HG02870 (cell line): Measurements from ENCODE around the gene COL9A3.

ENCODE experiments used
- ATAC-seq: cut with Tn5 transposase; IDR thresholded peaks from one replicate; pipeline ENCODE4 v1.9.1; 2021; ENCODE audit warnings: mild to moderate bottlenecking, moderate library complexity; ENCODE audit not compliant: unreplicated experiment

Gene COL9A3

DNA sequence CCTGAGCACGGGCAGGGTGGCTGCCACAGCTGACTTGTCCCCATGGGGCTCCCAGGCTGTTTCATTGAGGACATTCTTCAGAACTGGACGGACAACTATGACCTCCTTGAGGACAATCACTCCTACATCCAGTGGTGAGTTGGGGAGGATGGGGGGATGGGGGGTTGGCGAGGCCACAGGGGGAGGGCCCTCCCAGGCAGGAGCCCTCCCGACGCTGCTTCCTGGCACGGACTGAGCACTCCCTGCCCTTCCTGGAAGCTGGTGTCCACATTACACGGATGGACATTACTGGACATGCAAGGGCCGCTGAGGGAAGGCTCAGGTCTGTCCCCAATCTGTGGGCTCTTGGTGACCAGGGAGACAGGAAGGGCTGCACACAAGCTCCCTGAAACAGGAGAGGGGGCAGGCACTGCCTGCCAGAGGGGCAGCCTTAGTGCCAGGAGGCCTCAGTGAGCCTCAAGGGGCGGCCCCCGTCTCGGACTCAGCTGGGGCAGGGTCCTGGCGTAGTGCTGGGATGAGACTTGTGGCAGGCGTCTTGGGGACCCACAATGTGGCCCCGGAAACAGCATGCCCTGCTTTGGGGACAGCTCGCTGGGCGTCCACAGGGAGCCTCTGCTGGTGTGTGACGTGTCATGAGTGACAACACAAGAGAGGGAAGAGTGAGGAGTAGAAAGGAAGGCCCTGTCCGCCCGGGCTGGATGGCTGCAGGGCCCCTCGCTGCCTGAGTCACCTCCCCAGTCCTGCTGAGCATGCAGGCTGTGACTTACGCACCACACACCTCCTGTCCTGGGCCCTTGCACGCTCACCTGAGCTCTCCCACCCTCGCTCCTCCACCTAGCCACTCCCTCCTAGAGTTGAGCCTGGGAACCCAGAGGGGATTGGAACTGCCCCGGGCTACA lies 7.1 kb upstream of the COL9A3 start:
- no peak for ATAC-seq

DNA sequence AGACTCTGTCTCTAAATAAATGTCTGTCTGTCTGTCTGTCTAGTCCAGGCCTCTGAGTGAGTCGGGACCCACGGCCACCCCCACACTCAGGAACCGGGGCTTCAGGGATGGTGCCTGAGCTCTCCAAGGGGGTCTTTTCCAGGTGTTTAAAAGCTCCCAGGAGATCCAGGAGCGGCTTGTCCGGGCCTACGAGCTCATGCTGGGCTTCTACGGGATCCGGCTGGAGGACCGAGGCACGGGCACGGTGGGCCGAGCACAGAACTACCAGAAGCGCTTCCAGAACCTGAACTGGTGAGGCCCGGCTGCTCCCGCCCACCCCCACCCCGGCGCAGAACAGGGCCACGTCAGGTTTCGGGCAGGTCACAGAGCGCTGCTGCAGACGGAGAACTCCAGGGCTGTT lies 5.5 kb upstream of the COL9A3 start:
- ATAC-seq, result no peak

DNA sequence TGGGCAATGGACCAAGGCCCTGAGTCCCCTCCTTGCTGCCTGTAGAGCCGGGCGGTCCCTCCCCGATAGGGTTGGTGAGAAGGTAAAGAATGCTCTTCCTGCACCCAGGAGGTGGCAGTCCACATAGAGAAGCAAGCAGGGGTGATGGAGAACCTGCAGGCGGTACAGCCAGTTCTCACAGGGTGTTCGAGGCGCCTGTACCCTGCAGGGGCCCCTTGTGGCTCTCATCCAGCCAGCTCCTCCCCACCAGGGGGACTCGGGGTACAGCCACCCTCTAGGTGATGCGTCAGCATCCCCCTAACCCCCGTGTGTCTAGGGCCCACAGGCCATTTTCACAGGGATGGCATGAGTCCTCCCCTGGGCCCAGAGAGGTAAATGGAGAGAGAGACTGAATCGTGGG lies 5.1 kb upstream of the COL9A3 start:
- no peak for ATAC-seq

DNA sequence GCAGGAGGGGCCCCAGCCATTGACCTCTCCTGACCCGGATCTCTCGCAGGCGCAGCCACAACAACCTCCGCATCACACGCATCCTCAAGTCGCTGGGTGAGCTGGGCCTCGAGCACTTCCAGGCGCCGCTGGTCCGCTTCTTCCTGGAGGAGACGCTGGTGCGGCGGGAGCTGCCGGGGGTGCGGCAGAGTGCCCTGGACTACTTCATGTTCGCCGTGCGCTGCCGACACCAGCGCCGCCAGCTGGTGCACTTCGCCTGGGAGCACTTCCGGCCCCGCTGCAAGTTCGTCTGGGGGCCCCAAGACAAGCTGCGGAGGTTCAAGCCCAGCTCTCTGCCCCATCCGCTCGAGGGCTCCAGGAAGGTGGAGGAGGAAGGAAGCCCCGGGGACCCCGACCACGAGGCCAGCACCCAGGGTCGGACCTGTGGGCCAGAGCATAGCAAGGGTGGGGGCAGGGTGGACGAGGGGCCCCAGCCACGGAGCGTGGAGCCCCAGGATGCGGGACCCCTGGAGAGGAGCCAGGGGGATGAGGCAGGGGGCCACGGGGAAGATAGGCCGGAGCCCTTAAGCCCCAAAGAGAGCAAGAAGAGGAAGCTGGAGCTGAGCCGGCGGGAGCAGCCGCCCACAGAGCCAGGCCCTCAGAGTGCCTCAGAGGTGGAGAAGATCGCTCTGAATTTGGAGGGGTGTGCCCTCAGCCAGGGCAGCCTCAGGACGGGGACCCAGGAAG lies 4.5 kb upstream of the COL9A3 start:
- ATAC-seq, result no peak

DNA sequence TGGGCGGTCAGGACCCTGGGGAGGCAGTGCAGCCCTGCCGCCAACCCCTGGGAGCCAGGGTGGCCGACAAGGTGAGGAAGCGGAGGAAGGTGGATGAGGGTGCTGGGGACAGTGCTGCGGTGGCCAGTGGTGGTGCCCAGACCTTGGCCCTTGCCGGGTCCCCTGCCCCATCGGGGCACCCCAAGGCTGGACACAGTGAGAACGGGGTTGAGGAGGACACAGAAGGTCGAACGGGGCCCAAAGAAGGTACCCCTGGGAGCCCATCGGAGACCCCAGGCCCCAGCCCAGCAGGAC lies 4.0 kb upstream of the COL9A3 start:
- ATAC-seq, result no peak

DNA sequence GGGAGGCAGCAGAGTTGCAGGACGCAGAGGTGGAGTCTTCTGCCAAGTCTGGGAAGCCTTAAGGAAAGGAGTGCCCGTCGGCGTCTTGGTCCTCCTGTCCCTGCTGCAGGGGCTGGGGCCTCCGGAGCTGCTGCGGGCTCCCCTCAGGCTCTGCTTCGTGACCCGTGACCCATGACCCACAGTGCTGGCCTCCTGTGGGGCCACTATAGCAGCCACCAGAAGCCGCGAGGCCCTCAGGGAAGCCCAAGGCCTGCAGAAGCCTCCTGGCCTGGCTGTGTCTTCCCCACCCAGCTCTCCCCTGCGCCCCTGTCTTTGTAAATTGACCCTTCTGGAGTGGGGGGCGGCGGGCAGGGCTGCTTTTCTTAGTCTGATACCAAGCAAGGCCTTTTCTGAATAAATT lies 3.3 kb upstream of the COL9A3 start:
- no peak for ATAC-seq

DNA sequence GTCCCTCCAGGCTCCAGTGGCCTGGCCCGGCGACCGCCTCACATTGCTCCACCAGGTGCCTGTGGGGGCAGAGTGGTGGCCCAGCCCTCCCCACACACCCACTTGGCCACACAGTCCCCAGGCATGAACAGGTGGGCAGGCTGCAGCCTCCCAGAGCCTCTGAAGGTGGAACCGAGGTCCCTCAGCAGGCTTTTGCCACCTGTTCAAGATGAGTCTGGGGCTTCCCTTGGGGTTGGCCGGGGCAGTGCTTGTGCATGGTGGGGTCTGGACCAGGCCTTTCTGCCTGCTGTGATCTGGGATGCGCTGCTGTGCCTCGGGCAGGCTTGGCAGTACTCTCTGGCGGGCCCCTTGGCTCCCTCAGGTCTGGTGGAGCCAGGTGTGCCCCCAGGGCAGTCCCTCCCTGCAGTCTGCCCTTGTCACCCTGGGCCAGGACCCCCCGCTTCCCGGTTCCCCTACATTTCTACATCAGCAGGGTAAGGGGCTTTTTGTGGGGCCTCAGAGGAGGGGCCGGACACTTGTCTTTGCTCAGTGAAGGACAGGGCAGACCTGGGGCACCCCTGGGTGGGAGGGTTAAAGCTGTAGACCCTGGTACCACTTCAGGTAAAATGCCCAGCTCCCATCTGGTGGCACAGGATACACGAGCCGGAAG lies 2.7 kb upstream of the COL9A3 start:
- no peak for ATAC-seq

DNA sequence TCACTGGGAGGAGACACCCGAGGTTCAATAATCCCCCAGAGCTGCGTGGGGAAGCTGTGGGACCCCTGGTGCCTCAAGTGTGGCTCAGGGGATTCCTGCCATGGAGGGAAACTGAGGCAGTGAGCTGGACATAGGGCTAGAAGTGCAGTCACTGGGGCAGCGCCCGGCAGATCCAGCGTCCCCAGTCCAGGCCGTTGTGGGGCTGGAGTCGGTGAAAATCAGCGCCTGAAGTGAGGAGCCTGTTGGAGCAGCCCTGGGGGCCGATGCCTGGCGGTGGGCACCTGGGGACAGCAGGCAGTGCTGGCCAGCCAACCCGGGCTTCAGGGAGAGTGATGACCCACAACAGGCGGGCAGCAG lies 2.2 kb upstream of the COL9A3 start:
- no peak for ATAC-seq

DNA sequence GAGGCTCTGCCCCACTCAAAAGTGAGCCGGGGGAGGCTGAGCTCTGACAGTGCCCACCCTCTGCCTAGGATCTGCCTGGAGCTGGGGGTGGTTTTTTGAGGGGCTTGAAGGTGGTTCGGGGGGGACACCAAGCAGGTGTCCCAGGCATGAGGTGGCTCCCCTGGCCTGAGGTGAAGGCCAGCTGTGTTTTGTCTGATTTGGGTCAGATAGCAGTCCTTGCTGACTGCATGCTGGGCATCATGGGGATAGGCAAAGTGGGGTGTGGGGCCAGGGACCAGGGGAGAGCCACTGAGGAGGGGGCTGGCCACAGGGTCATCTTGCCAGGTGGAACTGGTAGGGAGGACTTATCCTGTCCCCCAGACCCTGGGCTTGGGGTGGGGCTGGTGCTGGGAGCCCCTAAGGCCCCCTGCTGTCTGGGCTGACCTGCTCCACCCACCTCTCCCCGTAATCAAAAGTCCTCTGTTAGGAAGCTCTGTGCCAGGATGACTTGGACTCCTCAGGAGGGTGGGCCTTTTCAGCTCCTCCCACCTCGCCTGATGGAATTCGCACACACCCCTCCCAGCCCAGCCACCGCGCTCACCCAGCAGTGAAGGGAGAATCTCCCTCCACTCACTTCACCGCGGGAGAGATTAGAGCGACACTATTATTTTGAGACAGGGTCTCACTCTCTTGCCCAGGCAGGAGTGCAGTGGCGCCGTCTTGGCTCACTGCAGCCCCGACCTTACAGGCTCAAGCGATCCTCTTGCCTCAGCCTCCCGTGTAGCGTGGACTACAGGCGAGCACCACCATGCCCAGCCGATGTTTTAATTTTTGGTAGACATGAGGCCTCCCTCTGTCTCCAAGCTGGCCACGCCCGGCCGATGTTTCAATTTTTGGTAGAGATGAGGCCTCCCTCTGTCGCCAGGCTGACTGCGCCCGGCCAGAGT lies 1.5 kb upstream of the COL9A3 start:
- ATAC-seq, result no peak

DNA sequence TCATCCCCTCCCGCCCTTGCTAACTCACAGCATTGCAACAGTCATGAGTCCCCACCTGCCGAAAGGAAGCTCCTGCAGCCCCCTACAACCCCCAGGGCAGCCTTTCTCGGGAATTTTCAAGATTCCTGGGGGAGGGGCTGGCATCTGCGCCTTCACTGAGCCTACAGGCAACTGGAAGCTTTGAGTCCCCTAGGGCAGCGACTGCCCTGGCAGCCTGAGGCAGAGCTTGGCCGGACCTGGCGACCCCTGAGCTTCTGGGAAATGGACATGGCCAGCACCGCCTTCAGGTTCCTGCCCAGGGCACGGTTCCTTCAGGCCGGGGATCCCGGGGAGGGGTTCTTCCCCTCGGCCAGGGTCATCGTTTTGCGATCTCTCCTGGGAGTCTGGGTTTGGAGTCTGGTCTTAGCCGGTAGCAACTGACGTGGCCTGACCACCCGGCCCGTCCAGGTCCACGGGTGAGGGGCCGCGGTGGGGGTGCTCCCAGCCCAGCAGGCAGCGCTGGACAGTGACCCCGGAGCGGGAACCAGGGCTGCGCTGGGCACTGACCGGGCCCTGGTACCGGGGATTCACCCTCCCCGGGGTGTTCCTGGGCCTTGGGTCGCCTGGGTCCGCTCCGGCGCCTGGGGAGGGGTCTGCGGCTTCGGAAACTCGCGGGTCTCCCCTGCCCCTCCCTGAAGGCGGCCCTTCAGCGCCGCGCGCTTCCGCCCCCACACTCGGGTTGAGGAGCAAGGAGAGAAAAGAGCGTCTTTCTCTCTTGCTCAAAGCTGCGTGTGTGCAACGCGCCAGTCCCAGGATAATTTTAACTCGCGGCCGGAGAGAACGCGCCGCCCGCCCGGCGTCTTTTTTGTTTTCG lies 593 bp upstream of the COL9A3 start:
- no peak for ATAC-seq

DNA sequence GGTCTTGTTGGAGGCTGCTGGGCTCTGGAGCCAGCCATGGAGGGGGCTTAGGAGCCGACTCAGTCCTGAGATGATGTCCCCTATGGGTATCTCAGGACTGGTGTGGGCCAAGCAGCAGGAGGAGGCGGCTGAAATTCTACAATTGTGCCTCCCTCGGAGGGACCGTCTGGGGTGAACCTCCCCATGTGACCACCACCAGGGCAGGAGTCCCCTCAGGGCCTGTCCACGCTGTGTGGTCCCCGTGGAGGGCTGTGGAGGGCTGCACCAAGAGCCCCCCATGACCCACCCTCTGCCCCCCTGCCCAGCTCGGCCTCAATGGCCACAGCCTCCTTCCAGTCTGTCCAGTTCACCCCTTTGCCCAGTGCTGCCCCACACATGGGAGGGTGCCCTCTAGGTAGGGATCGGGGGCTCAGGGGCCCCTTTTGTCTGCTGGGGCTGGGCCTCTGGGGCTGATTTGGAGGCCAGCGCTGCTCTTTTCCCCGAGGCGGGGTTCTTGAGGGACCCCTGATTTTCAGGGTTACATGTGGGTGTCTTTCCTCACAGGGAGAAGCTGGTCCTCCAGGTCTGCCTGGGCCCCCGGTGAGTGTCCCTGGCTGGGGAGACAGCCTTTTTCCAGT lies 1.2 kb downstream of the COL9A3 start:
- no peak for ATAC-seq

DNA sequence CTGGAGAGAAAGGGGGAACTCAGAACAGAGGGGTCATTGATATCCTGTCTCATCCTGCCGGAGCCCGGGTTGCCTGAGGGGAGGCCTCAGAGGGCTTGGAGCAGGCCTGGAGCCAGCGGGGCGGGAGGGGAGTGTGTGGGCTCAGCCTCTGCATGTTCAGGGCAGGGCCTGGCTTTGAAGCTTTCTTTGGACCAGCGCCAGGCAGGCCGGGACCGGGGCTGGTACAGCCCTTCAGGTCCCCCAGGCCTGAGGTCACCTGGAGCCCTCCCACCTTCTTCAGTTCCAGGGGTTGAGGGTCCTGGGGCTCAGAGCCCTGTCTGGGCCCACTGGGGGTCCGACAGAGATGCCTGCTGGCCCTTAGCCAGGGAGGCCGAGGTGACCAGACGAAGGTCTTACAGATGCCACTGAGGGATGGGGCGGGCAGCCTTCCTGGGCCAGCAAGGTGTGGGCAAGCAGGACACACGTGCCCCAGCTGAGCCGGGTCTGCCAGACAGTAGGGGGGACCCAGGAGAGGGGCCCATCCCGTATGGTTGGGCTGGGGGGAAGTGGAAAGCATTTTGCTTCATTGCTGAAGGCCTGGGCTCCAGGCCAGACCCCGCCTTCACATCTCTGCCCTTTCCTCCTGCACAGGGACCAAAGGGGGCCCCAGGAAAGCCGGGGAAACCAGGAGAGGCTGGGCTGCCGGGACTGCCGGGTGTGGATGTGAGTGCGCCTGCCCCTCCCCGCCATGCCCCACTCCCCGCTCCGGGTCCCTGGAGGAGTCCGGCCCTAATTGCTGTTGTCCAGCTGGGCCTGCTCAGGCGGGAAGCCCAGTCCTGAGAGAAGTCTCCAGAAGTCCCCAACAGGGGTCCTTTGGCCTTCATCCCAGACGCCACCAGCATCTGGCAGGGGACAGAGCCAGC lies 2.0 kb downstream of the COL9A3 start:
- ATAC-seq, result no peak

DNA sequence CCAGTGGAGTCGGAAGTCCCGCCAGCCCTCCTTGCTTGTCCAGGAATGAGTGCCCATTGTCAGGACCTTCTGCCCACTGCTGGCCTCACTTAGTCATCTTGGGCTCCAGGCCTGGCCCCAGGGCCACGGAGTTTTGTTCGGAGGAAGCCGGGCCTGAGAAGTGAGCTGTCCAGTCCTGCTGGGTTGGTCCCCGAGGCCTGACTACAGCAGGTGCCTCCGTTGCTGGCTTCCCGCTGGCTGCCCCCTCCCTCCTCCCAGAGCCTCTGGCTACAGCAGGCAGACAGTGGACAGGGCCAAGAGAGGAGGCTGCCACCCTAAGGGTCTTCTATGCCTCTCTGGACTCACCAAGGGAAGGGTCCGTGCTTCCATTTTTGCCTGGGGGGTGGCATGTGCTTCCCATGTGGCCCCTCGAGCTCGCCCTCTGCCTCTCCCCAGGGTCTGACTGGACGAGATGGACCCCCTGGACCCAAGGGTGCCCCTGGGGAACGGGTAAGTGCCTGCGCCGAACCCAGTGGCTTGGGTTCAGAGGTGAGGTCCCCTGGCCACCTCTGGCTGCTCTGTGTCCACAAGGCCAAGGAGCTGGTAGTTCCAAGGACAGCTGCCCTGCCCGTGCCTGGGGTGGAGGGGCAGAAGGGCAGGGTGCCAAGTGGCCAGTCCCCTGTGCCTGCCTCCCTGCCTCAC lies 2.8 kb downstream of the COL9A3 start:
- ATAC-seq, result no peak

DNA sequence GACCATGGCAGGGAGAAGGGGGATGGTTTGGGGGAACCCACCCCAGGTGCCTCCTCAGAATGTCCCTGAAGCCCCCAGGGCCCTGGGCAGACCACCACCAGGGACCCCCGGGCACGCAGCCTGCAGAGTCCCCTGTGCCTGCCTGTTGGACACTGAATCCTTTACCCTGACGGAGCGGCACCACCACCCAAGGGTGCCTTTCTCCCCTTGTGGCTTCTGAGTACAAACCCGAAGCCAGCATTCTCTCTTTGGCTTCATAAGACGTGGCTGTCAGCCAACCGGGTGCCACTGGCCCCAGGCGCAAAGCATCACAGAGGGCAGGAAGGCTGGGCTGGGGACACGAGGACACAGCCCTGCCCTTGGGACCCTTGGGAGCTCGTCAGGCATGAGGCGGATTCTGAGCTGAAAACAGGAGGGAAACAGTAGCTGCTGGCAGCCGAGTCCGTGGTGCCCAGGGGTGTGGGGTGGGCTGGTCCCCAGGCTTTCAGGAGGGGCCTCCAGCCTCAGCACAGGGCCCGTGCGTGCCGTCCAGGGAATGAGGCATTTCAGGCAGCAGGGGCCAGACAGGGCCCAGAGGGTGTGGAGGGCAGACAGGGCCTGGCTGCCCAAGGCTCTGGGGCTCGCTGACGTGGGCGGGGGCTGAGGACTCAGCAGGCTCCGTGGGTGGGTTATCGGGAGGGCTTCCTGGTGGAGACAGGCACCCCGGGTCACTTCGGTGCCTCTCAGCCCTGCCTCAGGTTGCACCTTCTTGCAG lies 3.5 kb downstream of the COL9A3 start:
- no peak for ATAC-seq

DNA sequence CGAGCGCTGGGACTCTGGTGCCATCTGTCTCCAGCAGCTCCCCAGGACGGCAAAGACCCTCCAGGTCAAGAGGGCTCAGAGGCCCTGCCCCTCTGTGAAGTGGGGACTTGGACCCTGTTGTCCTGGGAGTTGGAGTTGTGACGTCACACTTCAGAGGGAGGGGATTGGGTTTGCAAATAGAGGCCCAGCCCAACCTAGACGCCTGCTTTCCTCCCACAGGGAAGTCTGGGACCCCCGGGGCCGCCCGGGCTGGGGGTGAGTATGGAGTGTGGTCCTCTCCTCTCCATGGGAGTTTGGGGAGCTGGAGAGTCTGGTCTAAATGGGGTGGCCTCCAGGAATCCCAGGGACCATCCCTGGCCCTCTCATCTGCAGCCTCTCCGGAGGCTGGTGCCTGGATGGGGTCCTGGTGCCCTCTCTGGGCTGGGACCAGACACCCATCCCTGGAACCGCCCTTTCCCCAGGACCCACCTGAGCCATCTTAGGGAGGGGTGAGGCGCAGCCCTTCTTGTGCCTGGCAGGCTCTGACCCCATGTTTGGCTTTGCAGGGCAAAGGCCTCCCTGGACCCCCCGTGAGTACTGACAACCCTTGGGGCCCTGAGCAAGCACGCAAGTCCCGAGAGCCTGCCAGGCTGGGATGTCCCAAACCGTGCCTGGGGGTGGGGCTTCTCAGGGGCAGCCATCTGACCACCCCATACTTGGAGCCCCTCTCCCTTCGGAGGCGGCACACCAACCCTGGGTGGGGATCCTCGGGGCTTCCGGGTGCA lies 4.3 kb downstream of the COL9A3 start:
- no peak for ATAC-seq

DNA sequence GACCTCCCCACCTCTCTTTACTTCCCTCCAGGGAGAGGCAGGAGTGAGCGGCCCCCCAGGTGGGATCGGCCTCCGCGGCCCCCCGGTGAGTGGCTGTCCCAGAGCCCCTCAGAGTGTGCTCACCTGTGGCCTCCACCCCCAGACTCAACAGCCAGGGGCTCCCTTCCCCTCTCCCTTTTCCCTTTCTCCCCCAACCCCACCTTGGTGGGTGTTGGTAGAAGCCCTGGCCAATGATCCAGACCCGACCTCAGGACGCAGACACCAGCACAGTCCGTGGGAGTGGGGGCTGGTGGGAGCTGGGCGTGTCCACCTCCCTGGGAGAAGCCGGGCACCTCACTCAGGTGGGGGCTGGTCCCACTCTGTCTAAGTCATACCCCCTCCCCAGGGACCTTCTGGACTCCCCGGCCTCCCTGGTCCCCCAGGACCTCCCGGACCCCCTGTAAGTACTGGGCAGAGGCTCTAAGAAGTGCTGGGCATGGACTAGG lies 4.9 kb downstream of the COL9A3 start:
- ATAC-seq, result no peak
